Esophagus squamous epithelium (tissue), 5 donors: ENCODE measurements around the gene VMAC. TPM values are rescaled to one million over a fixed set of nuclear protein-coding genes. Genes with fewer than 3 reads are reported as not detected.

Source experiments
- DNase-seq: peaks from one replicate; lab custom pipeline; 2025; lab: John Stamatoyannopoulos, UW
- H3K27ac ChIP-seq, 4 donors: fragments of 200-600 bp; sonication (generic); one replicate each; pipeline ENCODE4 v1.5.1; 2016 to 2019; ENCODE audit warnings: mild to moderate bottlenecking in 1 of 4
- H3K27me3 ChIP-seq, 4 donors: fragments of 200-600 bp; sonication (generic); 1 replicate in 3 of 4; 2 replicates in 1 of 4; pipeline versions ENCODE4 v1.5.1 to v1.6.0; 2017 to 2021; ENCODE audit warnings: antibody characterized with exemption in 1 of 4
- H3K36me3 ChIP-seq, 3 donors: fragments of 200-600 bp; sonication (generic); one replicate each; pipeline ENCODE4 v1.5.1; 2016 to 2019
- H3K4me1 ChIP-seq, 3 donors: fragments of 200-600 bp; sonication (generic); one replicate each; pipeline ENCODE4 v1.5.1; 2017 to 2019
- H3K4me3 ChIP-seq, 4 donors: fragments of 200-600 bp; sonication (generic); 1 replicate in 3 of 4; 2 replicates in 1 of 4; pipeline ENCODE4 v1.5.1; 2016 to 2019; ENCODE audit warnings: mild to moderate bottlenecking in 2 of 4, moderate library complexity in 1 of 4
- H3K9me3 ChIP-seq, 3 donors: fragments of 200-600 bp; sonication (generic); one replicate each; pipeline ENCODE4 v1.5.1; 2016 to 2019
- POLR2A ChIP-seq, 4 donors: fragments of 450-650 bp; IDR thresholded peaks; one replicate each; pipeline ENCODE4 v1.6.1; 2017; ENCODE audit warnings: antibody characterized with exemption in 4 of 4, mild to moderate bottlenecking in 4 of 4, moderate library complexity in 3 of 4
- WGBS, 2 donors: methylation state at CpG; one replicate each; pipeline ENCODE4 v1.1.5; 2018; 5-methylcytosine and 5-hydroxymethylcytosine counted together
- intact Hi-C: fragments of 100-400 bp; cut with DNase I; formaldehyde crosslinking; loops from one replicate; pipeline ENCODE4 v1.15.0; 2022
- total RNA-seq, 4 donors: library from RNA; depleted of rRNA; stranded (reverse); fragments of >200 nt; gene quantifications; one replicate each; pipeline ENCODE4 v1.1.0, GENCODE V29; 2016
- TF ChIP-seq, protein P1 (sequence below), 6 experiments: fragments of 450-650 bp in 4 of 6; fragments of 200-600 bp in 2 of 6; sonication (generic) in 2 of 6; IDR thresholded peaks; one replicate each; pipeline ENCODE4 v1.5.1; 2016 to 2019; ENCODE audit warnings: antibody characterized with exemption in 6 of 6, mild to moderate bottlenecking in 4 of 6, moderate library complexity in 4 of 6
- donor health status: DM: yes; HTN: yes; CAD: no.

The VMAC gene
- total RNA-seq, 4 donors from 2014 or later, result 3.1 to 8.6 (median 5.6) TPM

DNA sequence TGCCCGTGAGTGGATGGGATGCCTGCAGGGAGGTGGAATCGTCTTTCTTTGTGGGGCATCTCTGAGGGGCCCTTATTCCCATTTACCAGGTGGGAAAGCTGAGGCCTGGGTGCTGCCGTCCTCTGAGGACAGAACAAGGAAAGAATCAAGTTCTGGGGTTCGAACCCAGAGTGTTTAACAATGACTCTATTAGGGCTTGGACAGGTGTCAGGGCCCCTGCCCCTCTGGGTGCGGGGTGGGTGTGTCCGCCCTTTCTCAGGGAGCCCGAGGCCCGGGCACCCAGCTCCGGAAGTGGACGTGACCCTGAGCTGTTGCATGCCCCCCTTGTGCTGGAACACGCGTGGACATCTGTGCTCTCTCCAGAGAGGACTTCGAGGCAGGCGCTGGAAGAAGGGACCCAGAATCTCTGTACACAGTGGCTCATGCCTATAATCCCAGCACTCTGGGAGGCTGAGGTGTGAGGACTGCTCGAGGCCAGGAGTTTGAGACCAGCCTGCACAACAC is 11.8 kb upstream of the VMAC start:
- intact Hi-C loops, result loop anchor here (2.0 kb wide), 1 partner anchor 88 kb away; the partner anchor contains the start of gene NRTN
- 66 to 70% methylated on average over 1 to 9 of the region's 15 CpGs for WGBS, 2 donors

GRCh38 chr19:5893296-5893903 is 11.3 kb upstream of the VMAC start:
- TF ChIP-seq, protein P1, sequence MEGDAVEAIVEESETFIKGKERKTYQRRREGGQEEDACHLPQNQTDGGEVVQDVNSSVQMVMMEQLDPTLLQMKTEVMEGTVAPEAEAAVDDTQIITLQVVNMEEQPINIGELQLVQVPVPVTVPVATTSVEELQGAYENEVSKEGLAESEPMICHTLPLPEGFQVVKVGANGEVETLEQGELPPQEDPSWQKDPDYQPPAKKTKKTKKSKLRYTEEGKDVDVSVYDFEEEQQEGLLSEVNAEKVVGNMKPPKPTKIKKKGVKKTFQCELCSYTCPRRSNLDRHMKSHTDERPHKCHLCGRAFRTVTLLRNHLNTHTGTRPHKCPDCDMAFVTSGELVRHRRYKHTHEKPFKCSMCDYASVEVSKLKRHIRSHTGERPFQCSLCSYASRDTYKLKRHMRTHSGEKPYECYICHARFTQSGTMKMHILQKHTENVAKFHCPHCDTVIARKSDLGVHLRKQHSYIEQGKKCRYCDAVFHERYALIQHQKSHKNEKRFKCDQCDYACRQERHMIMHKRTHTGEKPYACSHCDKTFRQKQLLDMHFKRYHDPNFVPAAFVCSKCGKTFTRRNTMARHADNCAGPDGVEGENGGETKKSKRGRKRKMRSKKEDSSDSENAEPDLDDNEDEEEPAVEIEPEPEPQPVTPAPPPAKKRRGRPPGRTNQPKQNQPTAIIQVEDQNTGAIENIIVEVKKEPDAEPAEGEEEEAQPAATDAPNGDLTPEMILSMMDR (IDR thresholded peaks at IDR 0.05), result no peak
- TF ChIP-seq POLR2A (IDR thresholded peaks at IDR 0.05), result no peak
- 51 to 59% methylated on average over 8 to 11 of the region's 13 CpGs for WGBS, 2 donors
- peaks cover 0 to 28% (median 0%) of the 10 kb centered on the region in 4 donors for H3K27me3 ChIP-seq
- peak overlapping the region in 1 of 4 donors; percentile 39 for H3K27ac ChIP-seq
- intact Hi-C loops, result loop anchor here (2.0 kb wide), 1 partner anchor 89 kb away; the partner anchor contains the start of gene NRTN
- DNase-seq, result no peak
- H3K9me3 ChIP-seq, result no peaks in the 10 kb centered on the region
- H3K36me3 ChIP-seq, result peaks cover 11 to 40% (median 12%) of the 10 kb centered on the region in 3 donors
- H3K4me3 ChIP-seq, result no peak overlapping the region
- H3K4me1 ChIP-seq, result peaks cover 12 to 77% (median 13%) of the 10 kb centered on the region in 3 donors

More for the DNA sequence above, 11.8 kb upstream of the VMAC start:
- peaks cover 0 to 28% (median 0%) of the 10 kb centered on the region in 4 donors for H3K27me3 ChIP-seq
- H3K4me1 ChIP-seq, result peaks cover 10 to 71% (median 13%) of the 10 kb centered on the region in 3 donors
- H3K4me3 ChIP-seq, result no peak overlapping the region
- H3K36me3 ChIP-seq, result peaks cover 11 to 38% (median 12%) of the 10 kb centered on the region in 3 donors
- TF ChIP-seq, protein P1 (IDR thresholded peaks at IDR 0.05), result no peak
- no peak for TF ChIP-seq POLR2A (IDR thresholded peaks at IDR 0.05)
- H3K9me3 ChIP-seq, result no peaks in the 10 kb centered on the region
- no peak overlapping the region for H3K27ac ChIP-seq
- DNase-seq, result no peak

DNA sequence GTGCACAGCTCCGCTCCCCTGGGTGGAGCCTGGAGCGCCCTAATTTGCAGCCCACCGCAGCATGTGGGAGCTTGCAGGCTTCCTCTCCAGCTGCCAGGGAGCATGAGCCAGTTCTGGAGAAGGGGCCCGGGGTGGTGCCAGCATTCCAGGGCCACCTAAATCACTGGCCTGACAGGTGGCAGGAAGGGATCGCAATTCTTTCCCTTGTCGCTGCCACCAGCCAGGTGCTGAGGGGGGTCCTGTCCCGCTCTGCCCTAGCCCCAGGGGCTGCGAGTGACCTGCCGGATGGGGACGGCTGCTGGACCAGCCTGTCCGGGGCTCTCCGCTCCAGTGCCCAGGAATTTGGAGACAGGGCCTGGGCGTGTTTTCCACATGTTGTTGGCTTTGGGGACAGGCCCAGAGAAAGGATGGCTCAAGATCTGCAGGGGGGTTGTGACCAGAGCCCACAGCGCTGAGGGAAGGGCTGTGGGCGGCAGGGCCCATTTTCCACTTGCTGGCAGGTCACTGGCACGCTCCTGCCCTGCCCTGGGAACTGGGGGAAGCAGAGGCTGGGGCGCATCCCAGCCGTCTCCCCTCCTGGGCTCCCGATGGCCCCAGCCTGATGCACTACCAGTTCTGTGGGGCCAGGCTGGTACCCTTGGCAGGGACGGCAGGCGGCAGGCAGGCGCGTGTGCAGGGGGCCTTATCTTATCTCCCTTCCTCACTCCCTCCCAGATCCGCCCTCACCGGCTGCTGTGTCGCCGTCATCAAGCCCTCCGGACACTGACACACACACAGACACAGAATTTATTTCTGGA is 10.6 kb upstream of the VMAC start:
- TF ChIP-seq, protein P1 (IDR thresholded peaks at IDR 0.05), result no peak
- TF ChIP-seq POLR2A (IDR thresholded peaks at IDR 0.05), result no peak
- no peak for DNase-seq
- Histone ChIP-seq H3K27me3 (peaks cover 0 to 28% (median 0%) of the 10 kb centered on the region in 4 donors), H3K36me3 (peaks cover 11 to 40% (median 12%) of the 10 kb centered on the region in 3 donors), H3K27ac (peak overlapping the region in 3 of 4 donors; percentile 14 to 39 (median 14)), H3K4me3 (no peak overlapping the region), H3K9me3 (no peaks in the 10 kb centered on the region), H3K4me1 (peaks cover 12 to 79% (median 13%) of the 10 kb centered on the region in 3 donors)
- 36 to 37% methylated on average over 9 to 13 of the region's 28 CpGs for whole genome bisulfite sequencing, 2 donors
- intact Hi-C loops, result loop anchor here (2.0 kb wide), 1 partner anchor 89 kb away; the partner anchor contains the start of gene NRTN

GRCh38 chr19:5894704-5895349 is 9.8 kb upstream of the VMAC start:
- no peak for TF ChIP-seq POLR2A (IDR thresholded peaks at IDR 0.05)
- TF ChIP-seq, protein P1 (IDR thresholded peaks at IDR 0.05), result no peak
- H3K9me3 ChIP-seq, result no peaks in the 10 kb centered on the region
- intact Hi-C loops, result no loop called here
- 20 to 48% methylated on average over 1 to 11 of the region's 28 CpGs for WGBS, 2 donors
- DNase-seq, result no peak
- no peak overlapping the region for H3K4me3 ChIP-seq
- H3K27ac ChIP-seq, result peak overlapping the region in 3 of 4 donors; percentile 14 to 39 (median 14)
- peaks cover 0 to 23% (median 0%) of the 10 kb centered on the region in 4 donors for H3K27me3 ChIP-seq
- peaks cover 12 to 79% (median 13%) of the 10 kb centered on the region in 3 donors for H3K4me1 ChIP-seq
- peaks cover 11 to 43% (median 12%) of the 10 kb centered on the region in 3 donors for H3K36me3 ChIP-seq
